Upper lobe of left lung (tissue), 4 donors: ENCODE measurements around the gene CLEC4G.

Experiments
- CTCF ChIP-seq, 6 experiments: fragments of 450-650 bp in 4 of 6; fragments of 200-600 bp in 2 of 6; sonication (generic) in 2 of 6; IDR thresholded peaks; one replicate each; pipeline ENCODE4 v1.5.1; 2016 to 2019; ENCODE audit warnings: antibody characterized with exemption in 6 of 6
- EP300 ChIP-seq, 4 donors: sonication (generic); formaldehyde crosslinking; IDR thresholded peaks; one replicate each; pipeline ENCODE4 v1.5.1; 2017; ENCODE audit warnings: antibody characterized with exemption in 4 of 4, control low read depth in 2 of 4
- POLR2A ChIP-seq, 4 donors: fragments of 450-650 bp; IDR thresholded peaks; one replicate each; pipeline ENCODE4 v1.5.1; 2016 to 2017; ENCODE audit warnings: antibody characterized with exemption in 4 of 4, mild to moderate bottlenecking in 2 of 4
- POLR2AphosphoS5 ChIP-seq, 2 donors: sonication (generic); formaldehyde crosslinking; IDR thresholded peaks; one replicate each; pipeline ENCODE4 v1.5.1; 2017; ENCODE audit warnings: antibody characterized with exemption in 2 of 2

GRCh38 chr19:7706955-7707456, 24.9 kb downstream of the CLEC4G start:
- TF ChIP-seq CTCF (IDR thresholded peaks at IDR 0.05) (no peak), POLR2A (IDR thresholded peaks at IDR 0.05) (no peak), EP300 (IDR thresholded peaks at IDR 0.05) (no peak), POLR2AphosphoS5 (IDR thresholded peaks at IDR 0.05) (no peak)
